IPS DF 19.7 (cell line): Measurements from ENCODE around the gene SERPINB4.

Experiments used
- DNase-seq: peaks from one replicate; pipeline ENCODE4 v3.0.0-alpha.2; 2013; ENCODE audit warnings: low read depth, low spot score

SERPINB4 gene

DNA sequence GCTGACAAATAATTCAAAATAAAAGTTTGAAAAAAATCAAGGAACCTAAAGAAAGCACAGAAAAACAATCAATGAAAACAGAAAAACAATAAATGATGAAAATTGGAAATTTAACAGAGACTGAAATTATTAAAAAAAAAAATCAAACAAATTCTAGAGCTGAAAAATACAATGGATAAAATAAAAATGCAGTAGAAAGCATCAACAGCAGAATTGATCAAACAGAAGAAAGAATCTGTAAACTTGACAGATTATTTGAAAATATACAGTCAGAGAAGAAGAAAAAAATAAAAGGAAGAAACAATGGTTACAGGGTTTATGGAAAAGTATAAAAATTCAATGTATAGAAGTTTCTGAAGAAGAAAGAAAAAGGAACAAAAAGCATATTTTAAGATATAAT, 16.2 kb downstream of the SERPINB4 start:
- no peak for DNase-seq

DNA sequence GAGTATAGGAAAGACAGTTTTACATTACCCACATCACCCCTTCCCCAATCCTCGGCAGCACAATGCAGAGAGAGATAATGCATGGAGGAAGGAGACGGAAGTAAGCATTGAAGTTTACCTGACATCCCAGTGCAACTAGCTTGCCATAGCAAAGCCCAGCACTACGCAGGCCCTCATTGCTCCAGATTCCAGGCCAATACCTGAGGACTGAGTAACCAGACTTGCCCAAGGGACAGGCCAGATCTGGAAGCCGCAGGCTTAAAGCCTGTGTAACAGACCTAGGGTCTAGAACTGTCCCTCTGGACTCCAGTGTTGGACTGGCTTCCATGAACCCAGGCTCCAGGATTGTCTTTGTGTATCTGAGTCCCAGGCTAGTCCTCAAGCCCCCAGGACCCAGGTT, 17.6 kb downstream of the SERPINB4 start:
- no peak for DNase-seq

DNA sequence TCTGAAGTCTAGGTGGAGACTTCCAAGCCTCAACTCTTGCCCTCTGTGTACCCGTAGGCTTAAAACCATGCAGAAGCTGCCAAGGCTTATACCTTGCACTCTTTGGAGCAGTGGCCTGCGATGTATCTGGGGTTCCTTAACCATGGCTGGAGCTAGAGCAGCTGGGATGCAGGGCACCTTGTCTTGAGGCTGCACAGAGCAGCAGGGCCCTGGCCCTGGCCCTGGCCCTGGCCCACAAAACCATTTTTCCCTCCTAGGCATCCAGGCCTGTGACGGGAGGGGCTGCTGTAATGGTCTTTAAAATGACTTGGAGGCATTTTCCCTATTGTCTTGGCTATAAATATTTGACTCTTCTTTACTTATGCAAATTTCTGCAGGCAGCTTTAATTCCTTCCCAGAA, 19.2 kb downstream of the SERPINB4 start:
- DNase-seq: no peak

DNA sequence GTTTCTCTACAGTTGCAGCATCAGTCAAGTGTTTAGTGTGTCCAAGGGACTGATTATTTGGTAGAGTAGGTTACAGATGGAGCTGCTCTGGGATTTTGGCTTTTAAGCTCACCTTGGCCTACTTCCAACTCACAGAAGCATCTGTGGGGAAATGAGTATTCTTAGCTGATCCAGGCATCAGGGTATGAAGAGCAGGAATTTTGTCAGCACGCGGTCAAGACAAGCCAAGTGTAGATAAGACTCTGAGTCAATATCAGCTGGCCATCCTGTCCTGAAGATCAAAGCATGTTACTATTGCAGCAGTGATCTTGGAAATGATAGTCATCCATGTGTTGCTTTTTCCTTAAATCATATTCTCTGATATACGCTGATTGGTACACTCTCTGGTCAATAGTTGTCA, 24.4 kb downstream of the SERPINB4 start:
- DNase-seq: no peak

DNA sequence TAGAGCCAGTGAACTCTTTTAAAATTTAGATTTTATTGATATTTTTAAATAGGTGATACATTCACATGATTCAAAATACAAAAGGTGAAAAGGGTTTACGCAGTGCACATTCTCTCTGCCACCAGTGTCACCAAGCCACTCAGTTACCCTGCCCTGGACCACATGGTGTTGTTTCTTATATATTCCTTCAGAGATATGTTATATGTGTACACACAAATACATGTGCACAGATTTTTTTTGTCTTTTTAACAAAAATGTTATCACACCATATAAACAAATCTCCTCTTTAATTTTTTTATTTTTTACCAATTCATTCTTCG, 26.2 kb downstream of the SERPINB4 start:
- no peak for DNase-seq

DNA sequence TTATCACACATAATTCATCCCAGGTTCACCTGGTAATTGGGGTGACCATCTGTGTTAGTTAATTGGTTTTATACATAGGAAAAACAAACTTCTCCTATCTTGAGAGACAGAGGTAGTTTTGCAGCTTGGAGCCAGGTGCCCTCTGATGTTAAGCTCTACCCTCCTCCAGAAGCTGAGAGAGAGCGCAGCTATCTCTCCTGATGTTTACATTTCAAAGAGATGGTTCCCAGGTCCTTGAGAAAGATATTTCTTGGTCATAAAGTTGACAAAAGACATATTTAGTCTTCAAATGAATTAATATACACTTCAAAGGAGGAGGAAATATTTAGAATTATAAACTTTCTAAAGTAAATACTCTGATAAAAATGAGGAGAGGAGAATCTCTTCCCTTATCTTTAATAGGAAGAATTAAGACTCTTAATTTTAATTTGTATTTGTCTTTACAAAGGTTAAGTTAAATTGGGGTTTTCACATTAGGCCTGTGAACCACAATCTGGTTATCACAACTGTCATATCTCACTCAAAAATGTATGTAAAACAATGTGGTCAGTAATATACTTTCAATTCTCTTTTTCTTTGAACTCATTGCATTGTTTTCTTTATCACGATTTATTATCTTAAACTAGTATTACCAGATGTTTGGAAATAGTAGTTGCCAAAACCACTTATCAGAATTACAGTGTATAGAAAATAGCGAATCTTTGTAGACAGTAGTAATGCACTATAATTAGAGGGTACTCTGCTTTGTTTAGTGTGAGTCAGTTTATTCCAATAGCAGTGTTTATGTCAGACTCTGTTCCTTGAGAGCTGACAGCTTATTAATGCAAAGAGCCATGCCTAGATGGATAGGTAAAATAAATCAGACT, 26.8 kb downstream of the SERPINB4 start:
- DNase-seq: no peak

DNA sequence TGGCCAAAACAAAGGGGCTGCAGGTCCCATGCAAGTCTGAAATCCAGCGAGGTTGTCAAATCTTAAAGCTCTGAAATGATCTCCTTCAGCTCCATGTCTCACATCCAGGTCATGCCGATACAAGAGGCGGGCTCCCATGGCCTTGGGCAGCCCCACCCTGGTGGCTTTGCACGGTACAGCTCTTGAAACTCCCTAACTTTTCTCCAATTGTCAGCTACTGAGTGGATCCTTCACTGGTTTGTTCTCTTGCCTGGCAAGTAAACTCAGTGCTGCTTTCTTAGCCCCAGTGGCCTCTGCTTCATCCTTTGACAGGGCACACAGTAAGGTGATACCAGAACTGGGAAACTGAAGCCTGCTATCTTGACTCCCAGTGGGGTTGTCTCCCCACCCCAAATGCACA, 30.6 kb downstream of the SERPINB4 start:
- DNase-seq: no peak

DNA sequence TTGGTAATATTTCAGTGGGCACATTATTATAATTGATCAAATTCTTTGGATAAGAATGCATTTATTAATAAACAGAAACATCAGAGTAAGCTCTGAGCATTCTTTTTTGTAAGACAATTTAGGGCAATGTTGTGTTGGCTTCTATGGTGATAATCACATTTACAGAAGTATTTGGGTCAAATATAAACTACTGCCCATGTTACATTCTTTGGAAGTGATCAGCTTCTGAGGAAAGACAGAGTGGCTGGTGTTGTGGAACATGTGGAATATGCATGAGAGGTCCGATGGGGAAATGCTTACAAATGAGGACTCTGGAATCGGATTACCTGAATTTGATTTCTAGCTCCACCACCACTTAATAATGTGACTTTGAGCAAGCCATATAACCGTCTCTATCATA, 37.5 kb downstream of the SERPINB4 start:
- no peak for DNase-seq

DNA sequence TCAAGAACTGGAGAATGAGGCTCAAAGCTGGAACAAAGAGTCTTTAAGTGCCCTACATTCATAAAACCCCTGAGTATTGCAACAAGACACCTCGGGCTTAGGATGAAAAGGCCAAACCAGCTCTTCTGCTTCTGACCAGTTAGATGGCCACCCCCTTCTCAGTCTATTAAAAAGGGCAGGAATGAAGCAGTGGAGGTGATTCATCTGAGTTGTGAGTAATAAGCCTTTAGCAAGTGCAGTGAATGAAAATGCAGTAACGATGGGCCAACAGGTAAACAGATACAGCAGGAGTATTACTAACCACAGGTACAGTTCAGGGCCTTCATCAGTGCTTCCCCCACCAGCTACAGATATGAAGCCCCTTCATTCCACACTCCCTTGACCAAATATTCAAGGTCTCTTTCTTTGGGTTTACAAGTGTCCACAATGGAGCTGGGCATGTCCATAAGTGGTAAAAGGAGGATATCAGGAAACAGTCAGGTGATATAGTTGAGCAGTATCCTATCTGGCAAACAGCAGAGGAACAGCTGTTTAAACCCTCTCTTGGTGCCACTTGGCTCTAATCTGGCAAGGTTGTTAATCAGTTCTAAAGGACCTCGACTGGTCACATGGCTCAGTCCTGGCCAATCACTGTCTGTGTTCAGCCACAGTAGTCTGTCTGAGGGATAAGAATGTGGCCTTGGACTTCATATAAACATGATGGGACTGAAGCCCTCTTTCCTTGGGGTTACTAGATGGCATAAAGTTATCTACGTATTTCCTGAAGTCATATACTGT, 39.1 kb downstream of the SERPINB4 start:
- no peak for DNase-seq

DNA sequence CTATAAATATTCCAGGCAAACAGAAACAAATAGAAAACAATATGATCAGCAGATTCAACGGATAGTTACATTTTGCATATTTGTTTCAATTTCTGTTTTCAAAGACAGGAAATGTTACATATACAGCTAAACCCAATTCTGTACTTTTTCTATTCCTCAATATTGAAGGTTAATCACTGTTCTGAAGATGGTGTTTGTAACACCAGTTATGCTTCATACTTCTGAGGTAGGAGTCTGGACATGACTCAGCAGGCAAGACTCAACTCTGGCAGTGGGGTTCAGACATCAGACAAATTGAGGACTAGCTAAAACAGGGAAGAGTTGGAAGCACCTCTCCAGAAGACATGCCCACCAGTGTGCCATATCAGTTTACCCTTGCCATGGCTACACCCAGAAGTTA, 40.3 kb downstream of the SERPINB4 start:
- DNase-seq: no peak

DNA sequence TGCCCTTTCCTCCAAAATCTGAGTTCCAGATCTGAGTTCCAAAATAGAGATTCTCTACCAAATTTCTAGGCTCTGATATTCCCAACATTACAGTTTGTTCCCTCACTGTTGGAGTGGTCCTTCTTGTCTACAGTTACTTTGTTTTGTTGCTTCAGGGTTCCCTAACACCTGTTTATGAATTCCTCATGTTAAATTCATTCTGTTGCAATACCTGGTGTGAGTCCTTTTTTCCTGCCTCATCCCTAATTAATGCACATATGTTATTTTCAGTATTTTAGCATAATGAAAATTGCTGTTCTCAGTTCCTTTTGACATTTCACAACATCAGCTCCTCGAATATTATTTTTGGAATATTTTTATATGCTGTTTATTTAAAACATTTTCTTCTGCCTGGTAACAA, 40.7 kb downstream of the SERPINB4 start:
- DNase-seq: no peak

DNA sequence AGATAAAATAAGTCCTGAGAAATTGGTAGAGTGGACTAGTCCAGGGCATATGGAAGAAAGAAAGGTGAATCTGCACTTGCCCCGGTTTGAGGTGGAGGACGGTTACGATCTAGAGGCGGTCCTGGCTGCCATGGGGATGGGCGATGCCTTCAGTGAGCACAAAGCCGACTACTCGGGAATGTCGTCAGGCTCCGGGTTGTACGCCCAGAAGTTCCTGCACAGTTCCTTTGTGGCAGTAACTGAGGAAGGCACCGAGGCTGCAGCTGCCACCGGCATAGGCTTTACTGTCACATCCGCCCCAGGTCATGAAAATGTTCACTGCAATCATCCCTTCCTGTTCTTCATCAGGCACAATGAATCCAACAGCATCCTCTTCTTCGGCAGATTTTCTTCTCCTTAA, 47.1 kb downstream of the SERPINB4 start:
- no peak for DNase-seq

DNA sequence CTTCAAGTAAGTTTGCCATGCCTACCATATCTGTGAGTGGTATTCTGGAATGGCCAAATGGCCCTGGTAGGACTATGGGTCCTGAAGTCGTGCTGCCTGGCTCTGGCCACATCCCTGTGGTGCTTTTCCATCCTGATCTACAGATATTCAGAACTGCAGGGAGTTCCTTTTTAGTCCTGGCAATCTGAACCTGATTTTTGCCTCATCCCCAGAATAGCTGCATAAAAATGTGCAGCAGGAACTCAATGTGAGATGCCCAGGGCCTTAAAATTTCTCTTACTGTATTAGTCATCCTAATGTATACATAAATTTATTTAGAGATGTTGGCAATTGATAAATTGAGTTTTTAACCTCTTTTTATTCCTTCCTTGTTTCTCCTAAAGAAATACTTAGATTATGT, 51.6 kb downstream of the SERPINB4 start:
- no peak for DNase-seq

DNA sequence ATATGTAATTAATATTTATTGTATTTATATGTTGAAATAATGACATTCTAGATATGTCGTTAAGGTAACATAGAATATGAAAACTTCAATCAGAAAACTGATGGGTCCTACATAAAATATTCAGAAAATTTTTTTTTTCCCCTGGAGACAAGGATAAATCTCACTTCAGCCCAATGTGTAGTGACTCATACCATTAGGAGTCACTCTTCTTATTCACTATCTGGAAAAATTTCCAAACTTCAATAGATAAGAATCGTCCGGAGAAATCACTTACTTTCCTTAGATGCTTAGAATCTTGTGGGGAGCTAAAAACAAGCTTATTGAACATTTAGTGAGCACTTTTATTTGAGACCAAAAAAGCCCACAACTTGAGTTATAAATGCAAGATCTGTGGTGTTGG, 52.3 kb downstream of the SERPINB4 start:
- no peak for DNase-seq

DNA sequence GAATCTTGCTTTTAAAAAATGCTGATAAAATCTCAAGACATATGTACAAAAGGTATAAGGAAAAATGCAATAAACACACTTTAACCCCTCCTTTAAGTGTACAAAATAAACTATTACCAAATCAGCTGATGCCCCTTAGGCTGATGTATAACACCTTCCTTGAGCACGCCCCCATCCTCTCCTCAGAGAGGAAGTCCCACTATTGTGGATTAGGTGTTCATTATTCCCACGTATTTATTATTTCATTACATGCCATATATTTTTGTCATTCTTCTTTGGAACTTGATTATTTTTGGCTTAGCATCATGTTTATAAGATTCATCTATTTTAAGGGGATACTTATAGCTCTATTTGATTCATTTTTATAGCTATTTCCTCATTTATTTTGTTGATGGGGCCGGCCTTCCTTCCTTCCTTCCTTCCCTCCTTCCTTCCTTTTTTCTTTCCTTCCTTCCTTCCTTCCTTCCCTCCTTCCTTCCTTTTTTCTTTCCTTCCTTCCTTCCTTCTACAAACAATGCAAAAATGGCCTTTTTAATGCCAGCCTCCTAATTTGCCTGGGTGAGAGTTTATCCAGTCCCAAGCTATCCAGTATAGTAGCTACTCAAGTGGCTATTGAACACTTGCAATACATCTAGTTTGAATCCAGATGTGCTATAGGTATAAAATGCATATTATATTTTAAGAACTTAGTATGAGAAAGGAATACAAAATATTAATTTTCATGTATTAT, 52.9 kb downstream of the SERPINB4 start:
- no peak for DNase-seq

DNA sequence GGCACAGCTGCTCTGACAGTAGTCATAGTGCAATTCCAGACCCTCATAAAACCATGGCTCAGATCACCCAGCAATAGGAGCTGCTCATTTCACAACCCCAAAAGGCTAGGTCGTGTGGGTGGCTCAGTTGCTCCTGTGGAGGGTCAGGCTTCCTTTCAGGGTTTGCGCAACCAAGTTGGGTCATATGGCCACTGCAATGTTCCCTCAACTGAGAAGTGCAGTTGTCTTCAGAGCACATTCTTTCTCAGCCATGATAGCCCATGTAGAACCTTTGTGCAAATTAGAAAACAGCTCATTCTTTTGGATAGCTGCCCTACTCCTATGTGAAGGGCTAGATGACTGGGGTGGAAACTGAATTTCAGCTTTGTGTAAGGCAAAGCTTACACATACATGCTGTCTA, 53.7 kb downstream of the SERPINB4 start:
- DNase-seq: no peak

DNA sequence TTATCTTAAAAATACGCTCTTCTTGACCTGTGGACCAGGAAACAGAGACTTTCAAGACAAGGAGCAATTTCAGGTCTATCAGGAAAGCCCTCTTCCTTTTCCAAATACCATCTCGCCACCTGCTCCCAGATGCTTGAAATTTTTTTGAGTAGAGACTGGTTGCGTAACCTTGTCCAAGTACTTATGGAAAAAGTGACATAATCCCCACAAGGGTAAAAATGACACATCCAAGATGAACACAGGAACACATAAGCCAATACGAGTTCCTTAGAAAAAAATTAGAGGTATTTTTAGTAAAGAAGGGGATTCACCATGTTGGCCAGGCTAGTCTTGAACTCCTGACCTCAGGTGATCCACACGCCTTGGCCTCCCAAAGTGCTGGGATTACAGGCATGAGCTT, 55.1 kb downstream of the SERPINB4 start:
- no peak for DNase-seq
